IMR-90 (cell line): ENCODE measurements around the gene LAMA3. TPM values are rescaled to one million over a fixed set of nuclear protein-coding genes. Genes with fewer than 3 reads are reported as not detected.

Experiments
- ATAC-seq: fragments of 200-7000 bp; cut with Tn5 transposase; 2 replicates; pipeline ENCODE4 v1.9.1; 2020; ENCODE audit warnings: low read depth, mild to moderate bottlenecking, moderate library complexity
- BruUV-seq: library from RNA; stranded (reverse); fragments of 400-500 nt; replicated peaks from 2 replicates; lab custom pipeline; 2021; lab: Mats Ljungman, UMichigan
- CTCF ChIA-PET: fragments of 300-600 bp; formaldehyde crosslinking; extraction: SDS; loops from one replicate; lab custom pipeline; 2021; ENCODE audit warnings: antibody characterized with exemption; lab: Yijun Ruan, JAX
- POLR2A ChIA-PET: fragments of 300-600 bp; sonication (Branson Sonifier 250); formaldehyde crosslinking; loops from one replicate; lab custom pipeline; 2022; ENCODE audit warnings: antibody characterized with exemption; ENCODE audit not compliant: unreplicated experiment; lab: Charles Lee
- DNase-seq: peaks from one replicate; pipeline ENCODE4 v3.0.0; 2013
- H2AFZ ChIP-seq: replicated peaks from 2 replicates; pipeline ENCODE3; 2013; ENCODE audit warnings: low read length, mild to moderate bottlenecking; ENCODE audit not compliant: poor library complexity
- H2AK5ac ChIP-seq: 2 replicates; pipeline ENCODE4 v1.6.1; 2013; ENCODE audit warnings: low read depth, low read length, inconsistent platforms
- H2AK9ac ChIP-seq: replicated peaks from 2 replicates; pipeline ENCODE3; 2013; ENCODE audit warnings: mild to moderate bottlenecking, low read depth, low read length, moderate library complexity; ENCODE audit not compliant: poor library complexity
- H2BK120ac ChIP-seq: 2 replicates; pipeline ENCODE4 v1.6.1; 2013; ENCODE audit warnings: low read depth, low read length, inconsistent platforms
- H2BK15ac ChIP-seq: 3 replicates; pipeline ENCODE4 v1.6.1; 2013; ENCODE audit warnings: low read depth, low read length, inconsistent platforms
- H2BK20ac ChIP-seq: 2 replicates; pipeline ENCODE4 v1.6.1; 2013; ENCODE audit warnings: low read depth, mild to moderate bottlenecking, inconsistent platforms, low read length, moderate library complexity
- H2BK5ac ChIP-seq: 2 replicates; pipeline ENCODE4 v1.6.1; 2013; ENCODE audit warnings: mild to moderate bottlenecking, low read depth, low read length, inconsistent platforms; ENCODE audit not compliant: poor library complexity, severe bottlenecking
- H3K14ac ChIP-seq: replicated peaks from 2 replicates; pipeline ENCODE4 v1.6.1; 2013; ENCODE audit warnings: low read depth, low read length, inconsistent platforms
- H3K18ac ChIP-seq: 2 replicates; pipeline ENCODE4 v1.6.1; 2013; ENCODE audit warnings: low read depth, low read length, control low read depth
- H3K23ac ChIP-seq: 2 replicates; pipeline ENCODE4 v1.6.1; 2013; ENCODE audit warnings: low read depth, low read length, inconsistent platforms
- H3K27ac ChIP-seq: 2 replicates; pipeline ENCODE4 v1.5.1; 2013; ENCODE audit warnings: mild to moderate bottlenecking, control low read depth, low read length; ENCODE audit not compliant: insufficient read depth
- H3K27me3 ChIP-seq: 2 replicates; pipeline ENCODE4 v1.6.1; 2013; ENCODE audit warnings: low read length; ENCODE audit not compliant: control insufficient read depth, insufficient read depth
- H3K36me3 ChIP-seq: 2 replicates; pipeline ENCODE4 v1.6.1; 2013; ENCODE audit warnings: low read length, mixed read lengths; ENCODE audit not compliant: control insufficient read depth, insufficient read depth
- H3K4ac ChIP-seq: 2 replicates; pipeline ENCODE4 v1.6.1; 2013; ENCODE audit warnings: low read depth, low read length, inconsistent platforms
- H3K4me1 ChIP-seq: 2 replicates; pipeline ENCODE4 v1.6.1; 2013; ENCODE audit warnings: low read length, mixed read lengths; ENCODE audit not compliant: control insufficient read depth, insufficient read depth
- H3K4me2 ChIP-seq: 2 replicates; pipeline ENCODE4 v1.6.1; 2013; ENCODE audit warnings: low read depth, mild to moderate bottlenecking, control low read depth, low read length, moderate library complexity
- H3K4me3 ChIP-seq: 2 replicates; pipeline ENCODE4 v1.5.1; 2013; ENCODE audit warnings: low read depth, mild to moderate bottlenecking, control low read depth, low read length, moderate library complexity; ENCODE audit not compliant: insufficient read depth
- H3K56ac ChIP-seq: 2 replicates; pipeline ENCODE4 v1.6.1; 2013; ENCODE audit warnings: low read length, inconsistent platforms; ENCODE audit not compliant: insufficient read depth; ENCODE audit errors: extremely low read depth
- H3K79me1 ChIP-seq, 2 experiments: 2 replicates each; pipeline ENCODE4 v1.6.1; 2013; ENCODE audit warnings: low read length in 2 of 2, inconsistent platforms in 1 of 2, low read depth in 1 of 2
- H3K9ac ChIP-seq: 2 replicates; pipeline ENCODE4 v1.6.1; 2013; ENCODE audit warnings: low read depth, low read length, control low read depth
- H3K9me1 ChIP-seq: 2 replicates; pipeline ENCODE4 v1.6.1; 2013; ENCODE audit warnings: low read length, inconsistent platforms; ENCODE audit not compliant: insufficient read depth
- H3K9me3 ChIP-seq: 2 replicates; pipeline ENCODE4 v1.6.1; 2013; ENCODE audit warnings: low read length; ENCODE audit not compliant: control insufficient read depth, insufficient read depth
- H4K20me1 ChIP-seq: 2 replicates; pipeline ENCODE4 v1.6.1; 2013; ENCODE audit warnings: low read length, inconsistent platforms; ENCODE audit not compliant: insufficient read depth
- H4K5ac ChIP-seq: 2 replicates; pipeline ENCODE4 v1.6.1; 2013; ENCODE audit warnings: mild to moderate bottlenecking, low read depth, low read length, control low read depth
- H4K8ac ChIP-seq, 2 experiments: 2 replicates each; pipeline ENCODE4 v1.6.1; 2013; ENCODE audit warnings: low read depth in 2 of 2, low read length in 2 of 2, control low read depth in 1 of 2, inconsistent platforms in 1 of 2
- H4K91ac ChIP-seq: 2 replicates; pipeline ENCODE4 v1.6.1; 2013; ENCODE audit warnings: low read depth, low read length, inconsistent platforms; ENCODE audit not compliant: insufficient read depth
- CHD1 ChIP-seq: IDR thresholded peaks from 2 replicates; pipeline ENCODE4 v1.6.1; 2012; ENCODE audit warnings: low read depth, low read length, improper control_type of control experiment
- MAFK ChIP-seq: IDR thresholded peaks from 2 replicates; pipeline ENCODE4 v1.6.1; 2012; ENCODE audit warnings: low read depth, low read length, improper control_type of control experiment
- POLR2A ChIP-seq: IDR thresholded peaks from 2 replicates; pipeline ENCODE4 v1.6.1; 2012; ENCODE audit warnings: mild to moderate bottlenecking, low read depth, low read length
- RCOR1 ChIP-seq: IDR thresholded peaks from 2 replicates; pipeline ENCODE4 v1.6.1; 2012; ENCODE audit warnings: mild to moderate bottlenecking, low read length, improper control_type of control experiment; ENCODE audit not compliant: insufficient replicate concordance
- RFX5 ChIP-seq: IDR thresholded peaks from 2 replicates; pipeline ENCODE4 v1.8.0; 2012; ENCODE audit warnings: low read depth, mild to moderate bottlenecking, low read length, moderate library complexity
- WGBS, 2 experiments: methylation state at CpG; one replicate each; pipeline versions ENCODE4 v1.1.5 to v1.1.7; 2013; ENCODE audit warnings: missing lambda C conversion rate in 2 of 2; ENCODE audit not compliant: insufficient read length in 1 of 2; ENCODE audit errors: extremely low coverage in 2 of 2; 5-methylcytosine and 5-hydroxymethylcytosine counted together
- dilution Hi-C: fragments of 300-500 bp; cut with HindIII; formaldehyde crosslinking; loops from one replicate; pipeline ENCODE4 v1.14.3; 2018; ENCODE audit warnings: low sequenced_read_pairs; ENCODE audit not compliant: unreplicated experiment
- in situ Hi-C: fragments of 300-500 bp; cut with MboI; formaldehyde crosslinking; loops from 3 replicates; pipeline ENCODE4 v1.14.3; 2019; ENCODE audit warnings: low sequenced_read_pairs, inconsistent platforms, mixed read lengths
- intact Hi-C: fragments of 100-400 bp; cut with micrococcal nuclease; formaldehyde crosslinking; loops from 2 replicates; pipeline ENCODE4 v1.10.0; 2022
- polyA plus RNA-seq, 3 experiments: library from polyadenylated mRNA; depleted of rRNA; stranded (reverse); fragments of >200 nt; gene quantifications; 2 replicates each; pipeline ENCODE4 v1.2.3, GENCODE V29; 2012; ENCODE audit warnings: low replicate concordance in 1 of 3
- total RNA-seq: library from RNA; depleted of rRNA; stranded (reverse); fragments of >200 nt; gene quantifications from 2 replicates; pipeline ENCODE4 v1.2.3, GENCODE V29; 2012

LAMA3 gene
- total and polyA plus RNA-seq, 2 of the 4 experiments (the other 2 are of a cell fraction), result 0.18 to 0.19 TPM

GRCh38 chr18:23738575-23738974, 49.3 kb downstream of the LAMA3 start:
- in situ Hi-C loops, result no loop called here
- Histone ChIP-seq H3K4me3 (no peak overlapping the region), H2BK15ac (no peak overlapping the region), H3K9me3 (no peaks in the 10 kb centered on the region), H3K27ac (no peak overlapping the region), H2AFZ (no peak overlapping the region), H4K91ac (no peak overlapping the region), H3K56ac (no peak overlapping the region), H3K4me1 (no peaks in the 10 kb centered on the region), H2BK5ac (no peak overlapping the region), H3K23ac (no peak overlapping the region), H3K36me3 (no peaks in the 10 kb centered on the region), H3K14ac (no peak overlapping the region), H3K18ac (no peak overlapping the region), H3K9ac (no peak overlapping the region), H2AK5ac (no peak overlapping the region), H2BK20ac (no peak overlapping the region), H2AK9ac (no peak overlapping the region), H3K4ac (no peak overlapping the region), H3K79me1 (no peaks in the 10 kb centered on the region), H3K4me2 (no peak overlapping the region), H2BK120ac (no peak overlapping the region), H4K8ac (no peak overlapping the region), H4K5ac (no peak overlapping the region), H3K27me3 (peaks cover 45% of the 10 kb centered on the region), H3K9me1 (no peaks in the 10 kb centered on the region; the same call in 1 of the 2 replicates), H4K20me1 (no peaks in the 10 kb centered on the region)
- ChIA-PET CTCF (no interaction called here), POLR2A (no interaction called here)
- intact Hi-C loops, result no loop called here
- no peak for TF ChIP-seq RFX5
- TF ChIP-seq MAFK, result no peak
- no peak for TF ChIP-seq CHD1
- TF ChIP-seq RCOR1, result no peak
- TF ChIP-seq POLR2A, result no peak
- dilution Hi-C loops, result no loop called here
- DNase-seq (no peak), ATAC-seq (no peak)
- 100% methylated on average over 3 of the region's 5 CpGs; no CpG with 5 or more reads in 1 of the 2 experiments for WGBS, 2 experiments
- BruUV-seq, result no TSS peak
